Esophagus muscularis mucosa (tissue), 4 donors: Measurements from ENCODE around the gene CAMTA1.

ENCODE experiments used
- CTCF ChIP-seq, 3 experiments: fragments of 200-600 bp in 2 of 3; fragments of 450-650 bp in 1 of 3; sonication (generic) in 2 of 3; IDR thresholded peaks; one replicate each; pipeline ENCODE4 v1.5.1; 2017 to 2019; ENCODE audit warnings: antibody characterized with exemption in 3 of 3, mild to moderate bottlenecking in 2 of 3, moderate library complexity in 1 of 3
- EP300 ChIP-seq: sonication (generic); formaldehyde crosslinking; IDR thresholded peaks from one replicate; pipeline ENCODE4 v1.6.1; 2017; ENCODE audit warnings: antibody characterized with exemption
- POLR2A ChIP-seq: fragments of 450-650 bp; IDR thresholded peaks from one replicate; pipeline ENCODE4 v1.6.1; 2017; ENCODE audit warnings: antibody characterized with exemption, moderate library complexity, mild to moderate bottlenecking, low read depth
- POLR2AphosphoS5 ChIP-seq, 2 donors: sonication (generic); formaldehyde crosslinking; IDR thresholded peaks; one replicate each; pipeline ENCODE4 v1.6.1; 2017; ENCODE audit warnings: antibody characterized with exemption in 2 of 2

- no peak for TF ChIP-seq EP300
- TF ChIP-seq POLR2A: no peak
- no peak for TF ChIP-seq CTCF (IDR thresholded peaks at IDR 0.05)
- no peak for TF ChIP-seq POLR2AphosphoS5 (IDR thresholded peaks at IDR 0.05)
Measured at GRCh38 chr1:7505094-7505770, 720.0 kb downstream of the CAMTA1 start.
